ENCODE data around the gene CCDC122. TPM values are rescaled to one million over a fixed set of nuclear protein-coding genes. Genes with fewer than 3 reads are reported as not detected.

The CCDC122 gene
- total RNA-seq, 1 donor = 4.7 TPM

DNA sequence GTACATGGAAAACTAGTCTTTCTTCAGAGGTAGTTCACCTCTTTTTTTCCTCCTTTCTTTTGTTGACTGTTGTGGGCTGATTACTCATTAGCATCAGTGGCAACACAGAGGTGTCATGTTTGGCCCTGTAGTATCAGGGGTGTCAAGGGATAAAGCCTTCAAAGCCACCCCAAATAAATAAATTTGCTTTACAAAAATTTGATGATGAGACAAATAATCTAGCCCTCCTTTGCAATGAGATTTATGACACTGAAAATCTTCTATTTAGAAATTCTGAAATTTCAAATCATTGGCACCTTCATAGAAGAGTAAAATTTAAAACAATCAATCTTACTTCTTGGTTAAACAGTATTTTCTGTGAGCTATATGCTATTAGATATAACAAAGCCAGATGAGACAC is 2.0 kb upstream of the CCDC122 start:
- no peaks in the 10 kb centered on the region for H3K36me3 ChIP-seq (ENCODE audit: insufficient read depth, low read length)
- peaks cover 9% of the 10 kb centered on the region for H3K79me2 ChIP-seq (ENCODE audit: insufficient read depth, low read length)
- no peak overlapping the region for H3K27ac ChIP-seq (ENCODE audit: low read depth, low read length)
- TF ChIP-seq, protein P1, sequence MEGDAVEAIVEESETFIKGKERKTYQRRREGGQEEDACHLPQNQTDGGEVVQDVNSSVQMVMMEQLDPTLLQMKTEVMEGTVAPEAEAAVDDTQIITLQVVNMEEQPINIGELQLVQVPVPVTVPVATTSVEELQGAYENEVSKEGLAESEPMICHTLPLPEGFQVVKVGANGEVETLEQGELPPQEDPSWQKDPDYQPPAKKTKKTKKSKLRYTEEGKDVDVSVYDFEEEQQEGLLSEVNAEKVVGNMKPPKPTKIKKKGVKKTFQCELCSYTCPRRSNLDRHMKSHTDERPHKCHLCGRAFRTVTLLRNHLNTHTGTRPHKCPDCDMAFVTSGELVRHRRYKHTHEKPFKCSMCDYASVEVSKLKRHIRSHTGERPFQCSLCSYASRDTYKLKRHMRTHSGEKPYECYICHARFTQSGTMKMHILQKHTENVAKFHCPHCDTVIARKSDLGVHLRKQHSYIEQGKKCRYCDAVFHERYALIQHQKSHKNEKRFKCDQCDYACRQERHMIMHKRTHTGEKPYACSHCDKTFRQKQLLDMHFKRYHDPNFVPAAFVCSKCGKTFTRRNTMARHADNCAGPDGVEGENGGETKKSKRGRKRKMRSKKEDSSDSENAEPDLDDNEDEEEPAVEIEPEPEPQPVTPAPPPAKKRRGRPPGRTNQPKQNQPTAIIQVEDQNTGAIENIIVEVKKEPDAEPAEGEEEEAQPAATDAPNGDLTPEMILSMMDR (IDR thresholded peaks at IDR 0.05; ENCODE audit: extremely low read depth, low read depth, low read length) = no peak
- DNase-seq (ENCODE audit: insufficient read length, low spot score, missing footprints) = no peak
- no peaks in the 10 kb centered on the region for H3K9me3 ChIP-seq (ENCODE audit: low read depth, low read length)
- no peak overlapping the region for H3K4me3 ChIP-seq (ENCODE audit: insufficient read depth, low read length)
- no peaks in the 10 kb centered on the region for H3K27me3 ChIP-seq (ENCODE audit: insufficient read depth, low read length)
- no peak overlapping the region for H2AFZ ChIP-seq (ENCODE audit: low read length)
- peaks cover 17% of the 10 kb centered on the region for H3K4me1 ChIP-seq (ENCODE audit: insufficient read depth, low read length)
- no peak overlapping the region for H3K4me2 ChIP-seq (ENCODE audit: insufficient read depth, low read length)
- H4K20me1 ChIP-seq (ENCODE audit: insufficient read depth, low read length) = no peaks in the 10 kb centered on the region

DNA sequence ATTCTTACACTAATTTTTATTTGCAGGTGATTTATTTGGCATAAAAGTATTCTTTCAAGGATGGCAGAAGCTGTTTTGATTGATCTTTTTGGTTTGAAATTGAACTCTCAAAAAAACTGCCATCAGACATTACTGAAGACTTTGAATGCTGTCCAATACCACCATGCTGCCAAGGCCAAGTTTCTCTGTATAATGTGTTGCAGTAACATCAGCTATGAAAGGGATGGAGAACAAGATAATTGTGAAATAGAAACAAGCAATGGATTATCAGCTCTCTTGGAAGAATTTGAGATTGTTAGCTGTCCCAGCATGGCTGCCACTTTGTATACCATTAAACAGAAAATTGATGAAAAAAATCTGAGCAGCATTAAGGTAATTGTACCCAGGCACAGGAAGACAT is 1.4 kb upstream of the CCDC122 start:
- no peaks in the 10 kb centered on the region for H3K36me3 ChIP-seq (ENCODE audit: insufficient read depth, low read length)
- TF ChIP-seq, protein P1 (IDR thresholded peaks at IDR 0.05; ENCODE audit: extremely low read depth, low read depth, low read length) = no peak
- no peak overlapping the region for H2AFZ ChIP-seq (ENCODE audit: low read length)

DNA sequence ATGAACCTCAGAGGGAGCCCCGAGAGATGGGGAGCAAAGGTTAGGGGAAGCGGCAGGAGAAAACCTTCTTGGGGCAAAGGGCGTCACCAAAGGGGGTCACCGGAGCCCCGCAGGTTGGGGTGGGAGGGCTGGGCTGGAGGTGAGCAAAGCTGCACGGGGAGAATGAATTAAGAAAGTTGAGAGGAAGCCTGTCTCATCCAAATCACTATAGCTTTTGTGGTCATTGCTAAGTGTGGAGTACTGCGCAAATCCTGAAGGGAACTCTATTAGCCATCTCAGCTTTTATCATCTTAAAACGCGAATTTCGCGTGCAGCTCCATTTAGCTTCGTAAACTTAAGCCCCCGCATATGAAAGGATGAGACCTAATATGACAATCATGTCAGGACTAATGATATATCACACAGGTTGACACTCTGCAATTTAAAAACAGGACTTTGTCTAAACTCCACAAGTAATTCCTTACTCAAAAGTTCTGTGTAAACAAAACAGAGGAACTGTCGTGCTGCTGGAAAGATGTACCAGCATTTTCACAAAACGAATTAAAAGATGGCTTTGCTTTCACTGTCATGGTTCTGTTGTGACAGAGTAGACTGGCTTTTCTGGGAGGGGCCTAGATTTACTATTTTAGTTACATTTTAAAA is 795 bp upstream of the CCDC122 start:
- Histone ChIP-seq H3K4me3 (ENCODE audit: insufficient read depth, low read length) (peak overlapping the region; percentile 85), H3K9me3 (ENCODE audit: low read depth, low read length) (no peaks in the 10 kb centered on the region), H4K20me1 (ENCODE audit: insufficient read depth, low read length) (no peaks in the 10 kb centered on the region), H3K27me3 (ENCODE audit: insufficient read depth, low read length) (no peaks in the 10 kb centered on the region), H3K36me3 (ENCODE audit: insufficient read depth, low read length) (no peaks in the 10 kb centered on the region), H2AFZ (ENCODE audit: low read length) (peak overlapping the region; percentile 95), H3K27ac (ENCODE audit: low read depth, low read length) (peak overlapping the region; percentile 66), H3K4me1 (ENCODE audit: insufficient read depth, low read length) (peaks cover 17% of the 10 kb centered on the region), H3K79me2 (ENCODE audit: insufficient read depth, low read length) (peaks cover 9% of the 10 kb centered on the region), H3K4me2 (ENCODE audit: insufficient read depth, low read length) (peak overlapping the region; percentile 92)
- TF ChIP-seq, protein P1 (IDR thresholded peaks at IDR 0.05; ENCODE audit: extremely low read depth, low read depth, low read length) = no peak
- peak; percentile 68 for DNase-seq (ENCODE audit: insufficient read length, low spot score, missing footprints)

More for the DNA sequence above, 1.4 kb upstream of the CCDC122 start:
- Histone ChIP-seq H4K20me1 (ENCODE audit: insufficient read depth, low read length) (no peaks in the 10 kb centered on the region), H3K4me3 (ENCODE audit: insufficient read depth, low read length) (no peak overlapping the region), H3K79me2 (ENCODE audit: insufficient read depth, low read length) (peaks cover 9% of the 10 kb centered on the region), H3K27ac (ENCODE audit: low read depth, low read length) (no peak overlapping the region), H3K4me2 (ENCODE audit: insufficient read depth, low read length) (peak overlapping the region; percentile 92), H3K9me3 (ENCODE audit: low read depth, low read length) (no peaks in the 10 kb centered on the region), H3K4me1 (ENCODE audit: insufficient read depth, low read length) (peaks cover 17% of the 10 kb centered on the region), H3K27me3 (ENCODE audit: insufficient read depth, low read length) (no peaks in the 10 kb centered on the region)
- no peak for DNase-seq (ENCODE audit: insufficient read length, low spot score, missing footprints)

DNA sequence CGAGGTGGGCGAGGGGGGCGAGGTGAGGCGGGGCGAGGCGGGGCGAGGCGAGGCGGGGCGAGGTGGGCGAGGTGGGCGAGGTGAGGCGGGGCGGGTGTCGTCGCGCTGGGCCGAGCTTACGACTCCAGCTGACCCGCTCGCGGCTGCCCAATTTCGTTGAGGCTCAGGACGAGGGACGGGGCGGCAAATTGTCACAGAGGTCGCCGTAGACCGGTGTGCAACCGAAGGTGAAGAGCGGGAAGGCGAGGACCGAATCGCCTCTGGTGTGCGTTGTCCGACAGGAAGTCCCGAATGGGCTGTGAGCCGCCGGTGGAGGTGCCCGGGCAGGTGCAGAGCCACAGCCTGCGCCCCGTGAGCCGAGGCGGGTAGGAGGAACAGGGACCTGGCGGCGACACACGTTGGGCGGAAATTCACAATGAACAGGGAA is 228 bp upstream of the CCDC122 start, which contains the start of gene LACC1:
Gene LACC1 (plus strand): TSS at position 150 of the 427 bp plus-strand sequence. CDS start 1,082 bp downstream, outside the sequence.
- Histone ChIP-seq H3K79me2 (ENCODE audit: insufficient read depth, low read length) (peaks cover 9% of the 10 kb centered on the region), H3K4me1 (ENCODE audit: insufficient read depth, low read length) (peaks cover 17% of the 10 kb centered on the region), H3K9me3 (ENCODE audit: low read depth, low read length) (no peaks in the 10 kb centered on the region), H2AFZ (ENCODE audit: low read length) (peak within 1 kb of the TSS; percentile 95), H3K4me2 (ENCODE audit: insufficient read depth, low read length) (peak within 1 kb of the TSS; percentile 92), H3K27ac (ENCODE audit: low read depth, low read length) (peak within 1 kb of the TSS; percentile 90), H4K20me1 (ENCODE audit: insufficient read depth, low read length) (no peaks in the 10 kb centered on the region), H3K27me3 (ENCODE audit: insufficient read depth, low read length) (no peaks in the 10 kb centered on the region), H3K36me3 (ENCODE audit: insufficient read depth, low read length) (no peaks in the 10 kb centered on the region), H3K4me3 (ENCODE audit: insufficient read depth, low read length) (peak within 1 kb of the TSS; percentile 85)
- DNase-seq (ENCODE audit: insufficient read length, low spot score, missing footprints) = no peak
- TF ChIP-seq, protein P1 (IDR thresholded peaks at IDR 0.05; ENCODE audit: extremely low read depth, low read depth, low read length) = no peak

Measured in osteoblast (primary cell).